Muscle of leg (tissue), 11 donors: ENCODE measurements around the gene HMGCL. TPM values are rescaled to one million over a fixed set of nuclear protein-coding genes. Genes with fewer than 3 reads are reported as not detected.
"Not testable (repeated sequence)": the region's sequence is repeated elsewhere in the genome, so short reads cannot be mapped to it uniquely, and the experiment has no call there.

ENCODE experiments used
- DNase-seq: peaks from one replicate; pipeline ENCODE4 v3.0.0; 2013
- H3K27ac ChIP-seq: one replicate; pipeline ENCODE4 v1.5.1; 2013; ENCODE audit warnings: mild to moderate bottlenecking, low read length, control low read depth
- H3K27me3 ChIP-seq: one replicate; pipeline ENCODE4 v1.6.1; 2013; ENCODE audit warnings: low read length; ENCODE audit not compliant: control insufficient read depth, insufficient read depth
- H3K36me3 ChIP-seq: one replicate; pipeline ENCODE4 v1.6.1; 2013; ENCODE audit warnings: low read length; ENCODE audit not compliant: control insufficient read depth, insufficient read depth
- H3K4me1 ChIP-seq: one replicate; pipeline ENCODE4 v1.6.1; 2013; ENCODE audit warnings: low read length; ENCODE audit not compliant: control insufficient read depth, insufficient read depth
- H3K4me3 ChIP-seq: one replicate; pipeline ENCODE4 v1.5.1; 2013; ENCODE audit warnings: low read length, control low read depth
- H3K9me3 ChIP-seq: replicated peaks from 2 replicates; pipeline ENCODE4 v1.6.1; 2013; ENCODE audit warnings: low read depth, low read length; ENCODE audit not compliant: control insufficient read depth
- WGBS: methylation state at CpG from one replicate; pipeline ENCODE4 v1.1.5; 2013; ENCODE audit warnings: missing lambda C conversion rate; ENCODE audit not compliant: insufficient coverage; 5-methylcytosine and 5-hydroxymethylcytosine counted together
- polyA plus RNA-seq, 8 donors: library from polyadenylated mRNA; unstranded; fragments of 120-200 nt; gene quantifications; one replicate each; pipeline versions ENCODE4 v1.2.1 to v1.2.3, GENCODE V29; 2013; ENCODE audit warnings: inconsistent platforms in 1 of 8, low replicate concordance in 1 of 8; ENCODE audit not compliant: insufficient read length in 8 of 8, insufficient read depth in 1 of 8
- total RNA-seq: library from RNA; stranded (reverse); fragments of 120-200 nt; gene quantifications from one replicate; pipeline ENCODE4 v1.2.4, GENCODE V29; 2013

HMGCL gene
- total and polyA plus RNA-seq, 9 donors: 21.3 to 33.7 (median 22.8) TPM

- WGBS: 62% methylated on average over 13 of the region's 21 CpGs
- Histone ChIP-seq H3K27me3 (no peaks in the 10 kb centered on the region), H3K27ac (no peak overlapping the region), H3K4me3 (no peak overlapping the region), H3K36me3 (peaks cover 52% of the 10 kb centered on the region), H3K4me1 (peaks cover 40% of the 10 kb centered on the region), H3K9me3 (no peaks in the 10 kb centered on the region)
- DNase-seq: no peak
Observed at GRCh38 chr1:23793861-23794731, 31.1 kb downstream of the HMGCL start.

GRCh38 chr1:23793018-23793781, 32.0 kb downstream of the HMGCL start:
- peaks cover 47% of the 10 kb centered on the region for H3K36me3 ChIP-seq
- no peaks in the 10 kb centered on the region for H3K27me3 ChIP-seq
- no peak overlapping the region for H3K4me3 ChIP-seq
- no peak overlapping the region for H3K27ac ChIP-seq
- H3K4me1 ChIP-seq: peaks cover 36% of the 10 kb centered on the region
- no peaks in the 10 kb centered on the region for H3K9me3 ChIP-seq
- WGBS: 54% methylated on average over 6 of the region's 16 CpGs
- peak; percentile 38 for DNase-seq

GRCh38 chr1:23792151-23792945, 32.9 kb downstream of the HMGCL start:
- peak overlapping the region; percentile 74 for H3K4me3 ChIP-seq
- no peak for DNase-seq
- no peak overlapping the region for H3K27ac ChIP-seq
- peaks cover 46% of the 10 kb centered on the region for H3K36me3 ChIP-seq
- H3K4me1 ChIP-seq: peaks cover 36% of the 10 kb centered on the region
- H3K9me3 ChIP-seq: no peaks in the 10 kb centered on the region
- no peaks in the 10 kb centered on the region for H3K27me3 ChIP-seq
- WGBS: 73% methylated on average over 10 of the region's 19 CpGs

GRCh38 chr1:23791516-23792047, 33.6 kb downstream of the HMGCL start:
- H3K27me3 ChIP-seq: no peaks in the 10 kb centered on the region
- H3K36me3 ChIP-seq: peaks cover 44% of the 10 kb centered on the region
- DNase-seq: peak; percentile 41
- H3K9me3 ChIP-seq: no peaks in the 10 kb centered on the region
- H3K4me3 ChIP-seq: peak overlapping the region; percentile 74
- peak overlapping the region; percentile 48 for H3K27ac ChIP-seq
- H3K4me1 ChIP-seq: peaks cover 36% of the 10 kb centered on the region
- 3% methylated on average over 13 of the region's 15 CpGs for WGBS

- under 1% methylated on average over 40 of the region's 47 CpGs for WGBS
- H3K27me3 ChIP-seq: no peaks in the 10 kb centered on the region
- peaks cover 43% of the 10 kb centered on the region for H3K36me3 ChIP-seq
Observed at GRCh38 chr1:23790696-23791515, 34.3 kb downstream of the HMGCL start, which contains the start of gene LYPLA2. LYPLA2 (plus strand) TSS chr1:23791145; CDS start chr1:23792683, 1,538 bp downstream.

GRCh38 chr1:23788695-23789094, 36.5 kb downstream of the HMGCL start:
- H3K36me3 ChIP-seq: peaks cover 38% of the 10 kb centered on the region
- no peak overlapping the region for H3K27ac ChIP-seq
- H3K4me1 ChIP-seq: peaks cover 28% of the 10 kb centered on the region
- H3K27me3 ChIP-seq: no peaks in the 10 kb centered on the region
- no peak for DNase-seq
- WGBS: 100% methylated on average over 1 of the region's 3 CpGs
- no peak overlapping the region for H3K4me3 ChIP-seq
- no peaks in the 10 kb centered on the region for H3K9me3 ChIP-seq

More at GRCh38 chr1:23790696-23791515, 34.3 kb downstream of the HMGCL start, which contains the start of gene LYPLA2:
- DNase-seq: peak; percentile 98
- Histone ChIP-seq H3K4me3 (peak within 1 kb of the TSS; percentile 74), H3K27ac (peak within 1 kb of the TSS; percentile 69), H3K9me3 (no peaks in the 10 kb centered on the region), H3K4me1 (peaks cover 35% of the 10 kb centered on the region)

- H3K4me1 ChIP-seq: peaks cover 18% of the 10 kb centered on the region
- DNase-seq: no peak
- H3K9me3 ChIP-seq: no peaks in the 10 kb centered on the region
- H3K4me3 ChIP-seq: no peak overlapping the region
- no peak overlapping the region for H3K27ac ChIP-seq
- 100% methylated on average over 1 of the region's 3 CpGs for WGBS
- peaks cover 29% of the 10 kb centered on the region for H3K36me3 ChIP-seq
- H3K27me3 ChIP-seq: no peaks in the 10 kb centered on the region
Observed at GRCh38 chr1:23787701-23788100, 37.5 kb downstream of the HMGCL start.

GRCh38 chr1:23784846-23785245, 40.4 kb downstream of the HMGCL start:
- DNase-seq: peak; percentile 59
- Histone ChIP-seq H3K36me3 (peaks cover 42% of the 10 kb centered on the region), H3K4me1 (no peaks in the 10 kb centered on the region), H3K9me3 (no peaks in the 10 kb centered on the region), H3K27me3 (no peaks in the 10 kb centered on the region), H3K4me3 (no peak overlapping the region), H3K27ac (no peak overlapping the region)
- 93% methylated on average over 2 of the region's 4 CpGs for WGBS

- H3K36me3 ChIP-seq: peaks cover 42% of the 10 kb centered on the region
- H3K4me3 ChIP-seq, DNase-seq, H3K27ac ChIP-seq, H3K9me3 ChIP-seq, H3K27me3 ChIP-seq, H3K4me1 ChIP-seq: not testable (repeated sequence)
- WGBS: 100% methylated on average over 3 of the region's 11 CpGs
Observed at GRCh38 chr1:23783141-23783540, 42.1 kb downstream of the HMGCL start.
